Kidney epithelial cell (primary cell): ENCODE data around the gene BDH2. TPM values are rescaled to one million over a fixed set of nuclear protein-coding genes. Genes with fewer than 3 reads are reported as not detected.

Experiments
- DNase-seq: peaks from one replicate; pipeline ENCODE4 v3.0.0-alpha.2; 2010; ENCODE audit warnings: low read depth
- H3K27me3 ChIP-seq: 2 replicates; pipeline ENCODE4 v1.6.0; 2011; ENCODE audit warnings: low read length; ENCODE audit not compliant: control insufficient read depth, insufficient read depth
- H3K36me3 ChIP-seq: 2 replicates; pipeline ENCODE4 v1.5.1; 2011; ENCODE audit warnings: low read length; ENCODE audit not compliant: control insufficient read depth, insufficient read depth
- H3K4me3 ChIP-seq: 2 replicates; pipeline ENCODE4 v1.5.1; 2011; ENCODE audit warnings: low read depth, mild to moderate bottlenecking, control low read depth, low read length
- total RNA-seq: library from RNA; depleted of rRNA; stranded (reverse); fragments of >200 nt; gene quantifications from 2 replicates; pipeline ENCODE4 v1.2.3, GENCODE V29; 2015
- TF ChIP-seq, protein P1 (sequence below): IDR thresholded peaks from 2 replicates; pipeline ENCODE4 v1.5.1; 2011; ENCODE audit warnings: mild to moderate bottlenecking, moderate library complexity, low read length, control low read depth, inconsistent platforms; ENCODE audit not compliant: insufficient read depth, poor library complexity, severe bottlenecking

Gene BDH2
- total RNA-seq, 1 donor from 2014 or later: 44.5 TPM

DNA sequence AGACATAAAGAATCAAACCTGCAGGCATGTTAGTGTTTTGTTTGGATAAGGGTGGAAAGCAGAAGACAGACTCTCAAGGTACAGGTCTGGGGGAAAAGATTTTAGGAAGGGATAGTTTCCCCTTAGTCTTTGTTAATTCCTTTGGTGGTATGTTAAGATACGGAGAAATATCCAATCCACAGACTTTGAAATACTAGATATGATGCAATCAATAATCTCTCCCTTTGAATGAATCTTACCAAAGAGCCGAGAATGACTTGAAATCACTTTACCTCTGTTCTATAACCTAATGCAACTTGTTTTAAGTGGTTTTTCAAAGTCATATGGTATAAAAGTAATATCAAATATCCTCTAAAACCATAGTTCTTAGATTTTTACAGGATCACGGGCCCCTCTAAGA lies 5.3 kb upstream of the BDH2 start:
- TF ChIP-seq, protein P1, sequence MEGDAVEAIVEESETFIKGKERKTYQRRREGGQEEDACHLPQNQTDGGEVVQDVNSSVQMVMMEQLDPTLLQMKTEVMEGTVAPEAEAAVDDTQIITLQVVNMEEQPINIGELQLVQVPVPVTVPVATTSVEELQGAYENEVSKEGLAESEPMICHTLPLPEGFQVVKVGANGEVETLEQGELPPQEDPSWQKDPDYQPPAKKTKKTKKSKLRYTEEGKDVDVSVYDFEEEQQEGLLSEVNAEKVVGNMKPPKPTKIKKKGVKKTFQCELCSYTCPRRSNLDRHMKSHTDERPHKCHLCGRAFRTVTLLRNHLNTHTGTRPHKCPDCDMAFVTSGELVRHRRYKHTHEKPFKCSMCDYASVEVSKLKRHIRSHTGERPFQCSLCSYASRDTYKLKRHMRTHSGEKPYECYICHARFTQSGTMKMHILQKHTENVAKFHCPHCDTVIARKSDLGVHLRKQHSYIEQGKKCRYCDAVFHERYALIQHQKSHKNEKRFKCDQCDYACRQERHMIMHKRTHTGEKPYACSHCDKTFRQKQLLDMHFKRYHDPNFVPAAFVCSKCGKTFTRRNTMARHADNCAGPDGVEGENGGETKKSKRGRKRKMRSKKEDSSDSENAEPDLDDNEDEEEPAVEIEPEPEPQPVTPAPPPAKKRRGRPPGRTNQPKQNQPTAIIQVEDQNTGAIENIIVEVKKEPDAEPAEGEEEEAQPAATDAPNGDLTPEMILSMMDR: no peak
- Histone ChIP-seq H3K27me3 (no peaks in the 10 kb centered on the region), H3K36me3 (no peaks in the 10 kb centered on the region), H3K4me3 (no peak overlapping the region)
- DNase-seq: no peak

DNA sequence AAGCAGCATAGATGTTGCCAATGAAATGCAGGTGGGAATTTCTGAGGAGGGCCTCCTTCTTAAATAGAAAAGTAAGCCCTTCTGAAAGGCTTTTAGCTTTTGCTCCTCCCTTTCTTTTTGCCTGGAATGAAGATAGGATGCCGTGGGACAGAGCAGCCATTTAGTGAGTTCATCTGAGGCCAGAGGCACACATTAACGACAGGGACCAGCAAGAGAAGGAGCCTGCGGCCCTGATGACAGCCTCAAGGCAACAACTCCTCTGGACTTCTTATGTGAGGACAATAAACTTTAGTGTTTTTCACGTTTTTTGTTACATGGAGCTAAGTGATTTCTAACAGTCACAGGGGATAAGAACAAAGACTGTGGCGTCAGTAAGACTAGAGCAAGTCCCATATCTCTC lies 1.1 kb upstream of the BDH2 start:
- H3K4me3 ChIP-seq: no peak overlapping the region
- no peak for DNase-seq
- no peaks in the 10 kb centered on the region for H3K36me3 ChIP-seq
- TF ChIP-seq, protein P1: no peak
- no peaks in the 10 kb centered on the region for H3K27me3 ChIP-seq

DNA sequence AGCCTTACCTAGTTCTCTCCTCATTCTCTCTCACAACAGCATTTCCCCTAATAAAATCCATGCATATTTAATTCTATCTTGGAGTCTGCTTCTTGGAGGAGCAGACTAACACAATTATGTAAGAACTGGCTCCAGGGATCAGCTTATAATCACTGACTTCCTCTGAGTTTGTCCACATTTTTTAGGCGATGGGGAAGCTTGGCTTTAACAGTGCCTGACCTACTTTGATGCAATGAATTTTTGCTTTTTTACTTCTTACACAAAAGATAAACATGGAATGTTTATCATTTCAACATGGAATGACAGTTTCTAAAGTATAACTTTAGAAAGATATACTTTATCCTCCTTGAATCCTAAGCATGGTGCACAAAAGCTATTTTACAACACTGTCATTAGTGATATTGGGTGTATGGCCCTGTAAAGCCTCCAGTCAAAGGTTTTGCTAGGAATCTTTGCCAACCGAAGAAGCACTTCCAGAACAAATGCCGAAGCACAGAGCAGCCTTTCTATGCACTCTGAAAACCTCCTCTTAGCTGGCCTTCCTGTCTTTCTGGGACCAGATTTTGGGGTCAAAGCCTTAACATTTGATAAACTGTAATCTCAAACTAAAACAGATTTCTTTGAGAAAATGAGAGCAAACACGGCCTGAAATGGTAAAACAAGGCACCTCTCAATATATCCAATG lies 736 bp downstream of the BDH2 start:
- Histone ChIP-seq H3K36me3 (no peaks in the 10 kb centered on the region), H3K4me3 (peak overlapping the region; percentile 57), H3K27me3 (no peaks in the 10 kb centered on the region)
- TF ChIP-seq, protein P1: no peak
- DNase-seq: no peak

DNA sequence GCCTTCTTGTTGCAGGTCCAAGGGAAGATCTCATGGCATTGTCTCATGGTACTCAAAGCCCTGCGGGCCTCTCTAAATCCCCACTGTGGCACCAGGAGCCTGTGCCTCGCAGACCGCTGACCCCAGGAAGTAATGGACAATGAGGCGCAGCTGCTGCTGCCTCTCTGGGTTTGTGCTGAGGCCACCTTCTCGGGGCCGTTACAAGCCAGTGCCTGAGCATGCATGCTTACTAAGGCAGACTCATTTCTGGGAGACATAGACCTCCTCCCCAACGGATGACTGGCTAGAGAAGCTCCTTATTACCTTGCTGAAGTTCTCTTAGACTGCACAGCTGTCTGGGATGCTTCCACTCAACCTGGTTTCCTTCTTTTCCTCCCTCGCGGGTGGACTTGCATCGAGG lies 1.3 kb downstream of the BDH2 start:
- Histone ChIP-seq H3K4me3 (peak overlapping the region; percentile 57), H3K36me3 (no peaks in the 10 kb centered on the region), H3K27me3 (no peaks in the 10 kb centered on the region)
- DNase-seq: no peak
- TF ChIP-seq, protein P1: no peak

DNA sequence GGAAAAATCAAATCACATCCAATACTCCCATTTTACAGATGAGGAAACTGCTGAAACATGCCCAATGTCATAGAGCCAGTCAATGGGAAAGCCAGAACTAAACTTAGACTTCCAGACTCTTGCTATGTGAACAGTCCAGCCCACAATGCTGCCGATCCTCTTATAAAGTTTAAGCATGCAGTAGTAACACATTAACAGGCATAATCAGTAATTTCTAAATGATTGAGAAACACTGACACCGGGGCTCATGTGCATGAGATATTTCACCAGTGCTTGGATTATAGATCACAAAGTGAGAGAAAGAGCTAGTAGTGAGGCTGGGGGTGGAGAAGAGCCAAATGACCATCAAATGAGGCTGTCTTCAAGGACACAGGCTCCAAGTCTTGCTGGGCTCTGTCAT lies 2.5 kb downstream of the BDH2 start:
- DNase-seq: no peak
- TF ChIP-seq, protein P1: no peak

DNA sequence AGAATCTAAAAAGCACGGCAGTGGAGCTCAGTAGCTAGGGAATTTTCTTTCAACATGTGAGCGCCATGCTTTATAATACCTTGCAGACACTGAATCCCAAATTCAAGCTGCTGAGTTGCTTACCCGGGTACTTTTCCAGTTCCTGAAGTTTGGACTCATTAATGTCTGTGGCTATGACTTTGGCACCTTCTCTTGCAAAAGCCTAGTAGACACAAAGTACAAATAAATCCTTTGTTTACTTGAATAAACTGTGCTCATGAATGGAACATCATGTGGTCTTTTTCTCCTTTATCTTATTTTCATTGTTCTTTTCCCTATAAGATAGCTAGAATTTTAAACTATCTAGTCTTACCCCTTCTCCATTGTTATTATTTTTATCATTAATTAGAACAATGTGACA lies 4.6 kb downstream of the BDH2 start:
- DNase-seq: no peak
- Histone ChIP-seq H3K27me3 (no peaks in the 10 kb centered on the region), H3K4me3 (no peak overlapping the region), H3K36me3 (peaks cover 3% of the 10 kb centered on the region)
- TF ChIP-seq, protein P1: no peak

More for the DNA sequence above, 2.5 kb downstream of the BDH2 start:
- Histone ChIP-seq H3K4me3 (no peak overlapping the region), H3K36me3 (no peaks in the 10 kb centered on the region), H3K27me3 (no peaks in the 10 kb centered on the region)
